ENCODE results near the gene STH. TPM values are rescaled to one million over a fixed set of nuclear protein-coding genes. Genes with fewer than 3 reads are reported as not detected.

STH gene
- total and polyA plus RNA-seq, 12 donors = not detected

GRCh38 chr17:45975640-45976295, 23.3 kb upstream of the STH start:
- H3K36me3 ChIP-seq (replicated peaks in 1 of 2) = no peaks in the 10 kb centered on the region
- H3K27ac ChIP-seq = no peak overlapping the region
- DNase-seq = no peak
- no peak for TF ChIP-seq CTCF (IDR thresholded peaks at IDR 0.05)
- TF ChIP-seq POLR2A (IDR thresholded peaks at IDR 0.05) = no peak
- no peaks in the 10 kb centered on the region for H3K4me1 ChIP-seq (replicated peaks in 1 of 2)
- H3K4me3 ChIP-seq = no peak overlapping the region
- no peaks in the 10 kb centered on the region for H3K27me3 ChIP-seq
- WGBS, 4 donors = 70 to 83% (median 75%) methylated on average over 7 to 8 of the region's 8 CpGs
- intact Hi-C loops (cut with DNase I) = no loop called here
- no peaks in the 10 kb centered on the region for H3K9me3 ChIP-seq (replicated peaks in 1 of 3)

GRCh38 chr17:45976391-45976754, 22.7 kb upstream of the STH start:
- DNase-seq = no peak

GRCh38 chr17:45976755-45977505, 22.1 kb upstream of the STH start:
- no peaks in the 10 kb centered on the region for H3K27me3 ChIP-seq
- no peak overlapping the region for H3K27ac ChIP-seq
- H3K4me3 ChIP-seq = no peak overlapping the region
- 86 to 90% (median 87%) methylated on average over 11 to 18 of the region's 18 CpGs for WGBS, 4 donors
- intact Hi-C loops (cut with DNase I) = no loop called here
- no peaks in the 10 kb centered on the region for H3K4me1 ChIP-seq (replicated peaks in 1 of 2)
- DNase-seq = no peak
- no peaks in the 10 kb centered on the region for H3K36me3 ChIP-seq (replicated peaks in 1 of 2)
- no peaks in the 10 kb centered on the region for H3K9me3 ChIP-seq (replicated peaks in 1 of 3)
- no peak for TF ChIP-seq CTCF (IDR thresholded peaks at IDR 0.05)
- no peak for TF ChIP-seq POLR2A (IDR thresholded peaks at IDR 0.05)

More at GRCh38 chr17:45976391-45976754, 22.7 kb upstream of the STH start:
- H3K27ac ChIP-seq = no peak overlapping the region
- 95 to 100% (median 100%) methylated on average over 2 of the region's 2 CpGs for WGBS, 4 donors
- no peaks in the 10 kb centered on the region for H3K9me3 ChIP-seq (replicated peaks in 1 of 3)
- no peak overlapping the region for H3K4me3 ChIP-seq
- no peaks in the 10 kb centered on the region for H3K27me3 ChIP-seq
- intact Hi-C loops (cut with DNase I) = no loop called here
- no peaks in the 10 kb centered on the region for H3K36me3 ChIP-seq (replicated peaks in 1 of 2)
- TF ChIP-seq POLR2A (IDR thresholded peaks at IDR 0.05) (no peak), CTCF (IDR thresholded peaks at IDR 0.05) (no peak)
- H3K4me1 ChIP-seq (replicated peaks in 1 of 2) = no peaks in the 10 kb centered on the region

GRCh38 chr17:45977506-45977824, 21.6 kb upstream of the STH start:
- no peak overlapping the region for H3K4me3 ChIP-seq
- WGBS, 4 donors = 76 to 91% (median 83%) methylated on average over 4 of the region's 4 CpGs
- DNase-seq = no peak
- intact Hi-C loops (cut with DNase I) = no loop called here
- TF ChIP-seq CTCF (IDR thresholded peaks at IDR 0.05) = no peak
- no peak for TF ChIP-seq POLR2A (IDR thresholded peaks at IDR 0.05)
- no peak overlapping the region for H3K27ac ChIP-seq
- no peaks in the 10 kb centered on the region for H3K27me3 ChIP-seq
- H3K9me3 ChIP-seq (replicated peaks in 1 of 3) = no peaks in the 10 kb centered on the region
- no peaks in the 10 kb centered on the region for H3K4me1 ChIP-seq (replicated peaks in 1 of 2)
- no peaks in the 10 kb centered on the region for H3K36me3 ChIP-seq (replicated peaks in 1 of 2)

All from adrenal gland (tissue), 12 donors.